Lower lobe of right lung (tissue), 2 donors: ENCODE data around the gene CRYGD. TPM values are rescaled to one million over a fixed set of nuclear protein-coding genes. Genes with fewer than 3 reads are reported as not detected.
A peak's percentile ranks its signal among the peaks of the same experiment; 100 is the strongest.

ENCODE experiments used
- ATAC-seq, 2 donors: fragments of 200-7000 bp; cut with Tn5 transposase; one replicate each; pipeline ENCODE4 v1.9.1; 2020 to 2022; ENCODE audit warnings: mild to moderate bottlenecking in 2 of 2, moderate library complexity in 2 of 2
- DNase-seq: peaks from one replicate; pipeline ENCODE4 v3.0.0-alpha.2; 2020
- H3K27ac ChIP-seq: fragments of 200-600 bp; one replicate; pipeline ENCODE4 v1.8.0; 2022
- H3K27me3 ChIP-seq: fragments of 200-600 bp; one replicate; pipeline ENCODE4 v1.8.0; 2022; ENCODE audit warnings: low read depth
- H3K36me3 ChIP-seq: fragments of 200-600 bp; one replicate; pipeline ENCODE4 v1.8.0; 2022; ENCODE audit warnings: mild to moderate bottlenecking
- H3K4me1 ChIP-seq: fragments of 200-600 bp; one replicate; pipeline ENCODE4 v1.8.0; 2022
- H3K4me3 ChIP-seq: fragments of 200-600 bp; one replicate; pipeline ENCODE4 v1.8.0; 2022; ENCODE audit warnings: mild to moderate bottlenecking
- H3K9me3 ChIP-seq: fragments of 200-600 bp; one replicate; pipeline ENCODE4 v1.8.0; 2022
- intact Hi-C: fragments of 100-400 bp; cut with DNase I; formaldehyde crosslinking; loops from one replicate; pipeline ENCODE4 v1.11.0; 2022
- total RNA-seq: library from RNA; stranded (reverse); fragmentation: NEBNext Ultra II Directional; extraction: Animal tissue kit (Norgen Biotek cat#: 25700); gene quantifications from one replicate; pipeline ENCODE4 v1.2.1, GENCODE V29; 2021
- TF ChIP-seq, protein P1 (sequence below): fragments of 200-600 bp; IDR thresholded peaks from one replicate; pipeline ENCODE4 v1.8.0; 2022; ENCODE audit warnings: antibody characterized with exemption, mild to moderate bottlenecking
- donor health status: DM: no; HTN: yes; CAD: no; lungs with severe emphysema.

CRYGD gene
- total RNA-seq, 1 donor from 2014 or later, result not detected

DNA sequence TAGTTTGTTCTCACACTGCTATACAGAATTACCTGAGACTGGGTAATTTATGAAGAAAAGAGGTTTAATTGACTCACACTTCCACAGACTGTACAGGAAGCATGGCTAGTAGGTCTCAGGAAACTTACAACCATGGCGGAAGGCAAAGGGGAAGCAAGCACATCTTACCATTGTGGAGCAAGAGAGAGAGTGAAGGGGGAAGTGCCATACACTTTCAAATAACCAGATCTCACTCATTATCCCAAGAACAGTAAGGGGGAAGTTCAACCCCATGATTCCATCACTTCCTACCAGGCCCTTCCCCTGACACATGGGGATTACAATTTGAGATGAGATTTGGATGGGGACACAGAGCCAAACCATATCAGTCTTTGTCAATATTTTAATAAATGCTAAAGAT is 26.6 kb upstream of the CRYGD start:
- ATAC-seq, result peak in 1 of 2 donors; percentile 38
- Histone ChIP-seq H3K4me3 (no peak overlapping the region), H3K27ac (no peak overlapping the region), H3K36me3 (no peaks in the 10 kb centered on the region), H3K4me1 (no peaks in the 10 kb centered on the region), H3K9me3 (peaks cover 3% of the 10 kb centered on the region), H3K27me3 (no peaks in the 10 kb centered on the region)
- DNase-seq, result no peak
- TF ChIP-seq, protein P1, sequence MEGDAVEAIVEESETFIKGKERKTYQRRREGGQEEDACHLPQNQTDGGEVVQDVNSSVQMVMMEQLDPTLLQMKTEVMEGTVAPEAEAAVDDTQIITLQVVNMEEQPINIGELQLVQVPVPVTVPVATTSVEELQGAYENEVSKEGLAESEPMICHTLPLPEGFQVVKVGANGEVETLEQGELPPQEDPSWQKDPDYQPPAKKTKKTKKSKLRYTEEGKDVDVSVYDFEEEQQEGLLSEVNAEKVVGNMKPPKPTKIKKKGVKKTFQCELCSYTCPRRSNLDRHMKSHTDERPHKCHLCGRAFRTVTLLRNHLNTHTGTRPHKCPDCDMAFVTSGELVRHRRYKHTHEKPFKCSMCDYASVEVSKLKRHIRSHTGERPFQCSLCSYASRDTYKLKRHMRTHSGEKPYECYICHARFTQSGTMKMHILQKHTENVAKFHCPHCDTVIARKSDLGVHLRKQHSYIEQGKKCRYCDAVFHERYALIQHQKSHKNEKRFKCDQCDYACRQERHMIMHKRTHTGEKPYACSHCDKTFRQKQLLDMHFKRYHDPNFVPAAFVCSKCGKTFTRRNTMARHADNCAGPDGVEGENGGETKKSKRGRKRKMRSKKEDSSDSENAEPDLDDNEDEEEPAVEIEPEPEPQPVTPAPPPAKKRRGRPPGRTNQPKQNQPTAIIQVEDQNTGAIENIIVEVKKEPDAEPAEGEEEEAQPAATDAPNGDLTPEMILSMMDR, result no peak
- intact Hi-C loops, result no loop called here

DNA sequence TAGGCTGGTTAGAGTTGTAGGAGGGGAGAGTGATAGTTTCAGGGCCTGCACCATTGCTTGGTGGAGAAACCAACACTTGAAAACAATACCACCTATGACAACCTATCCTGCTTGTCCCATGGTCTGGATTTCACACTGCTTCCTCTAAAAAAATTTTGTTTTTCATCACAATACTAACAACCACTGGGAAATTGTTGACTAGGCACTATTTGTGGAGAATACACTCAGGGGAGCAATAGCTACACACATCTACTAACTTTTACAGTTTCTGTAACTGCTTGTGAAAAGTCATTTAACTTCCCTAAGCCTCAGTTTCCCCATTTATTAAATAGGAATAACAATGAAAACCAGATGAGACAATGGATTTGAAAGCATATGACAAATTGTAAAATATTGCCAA is 25.8 kb upstream of the CRYGD start:
- intact Hi-C loops, result no loop called here
- peaks cover 3% of the 10 kb centered on the region for H3K9me3 ChIP-seq
- H3K36me3 ChIP-seq, result no peaks in the 10 kb centered on the region
- DNase-seq (no peak), ATAC-seq (no peak)
- no peaks in the 10 kb centered on the region for H3K27me3 ChIP-seq
- H3K4me3 ChIP-seq, result no peak overlapping the region
- no peaks in the 10 kb centered on the region for H3K4me1 ChIP-seq
- no peak overlapping the region for H3K27ac ChIP-seq
- TF ChIP-seq, protein P1, result no peak

DNA sequence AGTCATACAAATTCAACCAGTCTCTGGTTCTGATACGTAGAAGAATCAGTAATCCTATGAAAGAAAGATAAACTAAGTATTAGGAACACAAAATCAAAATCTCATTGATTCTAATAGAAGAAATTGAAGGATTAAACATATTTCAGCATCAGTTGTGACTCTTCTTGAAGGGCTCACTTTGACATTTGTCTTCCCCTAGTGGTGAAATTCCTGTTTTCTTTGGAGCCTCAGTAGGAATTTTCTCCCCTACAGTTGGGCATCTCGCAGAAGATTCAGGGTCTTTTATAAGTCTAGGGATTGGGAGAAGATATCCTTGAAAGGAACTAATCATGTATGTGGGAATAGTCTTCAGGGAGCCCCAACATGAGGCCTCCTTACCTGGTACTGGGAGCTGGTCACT is 24.5 kb upstream of the CRYGD start:
- Histone ChIP-seq H3K36me3 (no peaks in the 10 kb centered on the region), H3K9me3 (peaks cover 3% of the 10 kb centered on the region), H3K27ac (no peak overlapping the region), H3K4me1 (no peaks in the 10 kb centered on the region), H3K27me3 (no peaks in the 10 kb centered on the region), H3K4me3 (no peak overlapping the region)
- TF ChIP-seq, protein P1, result no peak
- intact Hi-C loops, result no loop called here
- DNase-seq, result no peak
- no peak for ATAC-seq

DNA sequence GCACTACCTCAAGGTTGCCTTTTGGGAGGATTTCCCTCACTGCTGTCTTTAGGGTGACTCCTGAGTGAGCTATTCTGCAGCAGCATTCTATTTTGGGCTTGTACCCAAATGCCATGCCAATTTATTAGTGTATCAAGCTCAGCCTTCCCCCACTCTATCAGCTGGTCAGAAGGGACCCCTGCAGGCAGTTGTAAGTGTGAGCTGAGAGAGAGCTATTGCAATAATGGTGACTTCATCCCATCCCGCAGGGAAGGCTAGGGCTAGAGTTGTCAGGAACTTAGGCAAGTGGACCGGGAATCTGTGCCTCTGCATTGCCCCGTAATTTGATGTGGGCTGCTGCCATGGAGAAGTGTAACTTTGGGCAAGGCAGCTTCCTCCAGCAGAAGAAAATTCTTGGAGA is 23.4 kb upstream of the CRYGD start:
- ATAC-seq, result no peak
- Histone ChIP-seq H3K27me3 (no peaks in the 10 kb centered on the region), H3K4me1 (no peaks in the 10 kb centered on the region), H3K36me3 (no peaks in the 10 kb centered on the region), H3K9me3 (peaks cover 3% of the 10 kb centered on the region), H3K4me3 (no peak overlapping the region), H3K27ac (no peak overlapping the region)
- TF ChIP-seq, protein P1, result no peak
- intact Hi-C loops, result no loop called here
- no peak for DNase-seq

DNA sequence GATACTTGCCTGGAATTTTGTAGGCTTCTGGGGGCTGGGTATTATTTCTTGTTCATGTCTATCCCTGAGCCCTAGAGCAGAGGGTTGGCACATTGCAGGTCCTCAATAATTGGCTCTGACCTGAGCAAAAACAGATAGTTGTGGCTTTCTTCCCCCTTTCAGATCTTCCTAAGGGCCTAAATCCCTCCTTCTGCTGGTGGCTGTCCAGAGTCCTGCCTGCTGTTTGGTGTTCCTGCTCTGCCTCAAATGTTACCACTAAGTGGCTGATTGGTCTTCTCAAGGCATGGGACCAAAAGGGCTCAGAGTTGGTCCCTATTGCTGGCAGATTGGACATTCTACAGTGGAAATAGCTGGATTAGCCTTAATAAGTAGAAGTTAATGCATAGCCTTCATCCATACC is 22.7 kb upstream of the CRYGD start:
- TF ChIP-seq, protein P1, result no peak
- Histone ChIP-seq H3K4me3 (no peak overlapping the region), H3K27me3 (no peaks in the 10 kb centered on the region), H3K27ac (no peak overlapping the region), H3K36me3 (no peaks in the 10 kb centered on the region), H3K9me3 (peaks cover 3% of the 10 kb centered on the region), H3K4me1 (no peaks in the 10 kb centered on the region)
- intact Hi-C loops, result no loop called here
- DNase-seq (no peak), ATAC-seq (no peak)

DNA sequence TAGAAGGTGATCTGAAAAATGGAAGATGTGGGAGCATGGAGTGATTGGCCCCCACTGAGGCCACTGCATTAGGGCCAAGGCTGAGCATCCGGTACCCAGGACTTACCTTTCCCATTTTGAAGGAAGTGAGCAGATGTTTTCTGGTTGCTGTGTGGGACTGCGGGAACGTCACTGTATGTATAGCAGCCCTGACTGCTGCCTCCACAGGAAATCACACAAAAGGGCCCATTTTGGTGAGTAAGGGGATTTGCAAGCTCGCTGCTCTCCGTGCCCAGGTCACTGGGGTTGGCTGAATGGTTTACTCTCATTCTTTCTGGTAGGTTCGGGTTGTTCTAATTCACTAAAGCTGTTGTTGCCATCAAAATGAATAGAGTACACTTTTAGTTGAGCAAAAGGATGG is 21.7 kb upstream of the CRYGD start, which contains the start of gene CRYGB:
TSS of gene CRYGB (minus strand) at position 153 of the 400 bp plus-strand sequence. CDS start at position 115, 38 bp downstream.
- TF ChIP-seq, protein P1, result no peak
- Histone ChIP-seq H3K4me1 (no peaks in the 10 kb centered on the region), H3K9me3 (no peaks in the 10 kb centered on the region), H3K4me3 (no peak within 1 kb of the TSS), H3K27me3 (no peaks in the 10 kb centered on the region), H3K36me3 (no peaks in the 10 kb centered on the region), H3K27ac (no peak within 1 kb of the TSS)
- ATAC-seq, result no peak
- no peak for DNase-seq
- intact Hi-C loops, result no loop called here
